GM21526 (cell line): ENCODE data around the gene CHERP.
A peak's percentile ranks its signal among the peaks of the same experiment; 100 is the strongest.
"Not testable (repeated sequence)": the region's sequence is repeated elsewhere in the genome, so short reads cannot be mapped to it uniquely, and the experiment has no call there.

Experiments
- ATAC-seq: cut with Tn5 transposase; IDR thresholded peaks from one replicate; pipeline ENCODE4 v1.9.1; 2021; ENCODE audit warnings: moderate library complexity; ENCODE audit not compliant: unreplicated experiment, low FRiP score

Gene CHERP

DNA sequence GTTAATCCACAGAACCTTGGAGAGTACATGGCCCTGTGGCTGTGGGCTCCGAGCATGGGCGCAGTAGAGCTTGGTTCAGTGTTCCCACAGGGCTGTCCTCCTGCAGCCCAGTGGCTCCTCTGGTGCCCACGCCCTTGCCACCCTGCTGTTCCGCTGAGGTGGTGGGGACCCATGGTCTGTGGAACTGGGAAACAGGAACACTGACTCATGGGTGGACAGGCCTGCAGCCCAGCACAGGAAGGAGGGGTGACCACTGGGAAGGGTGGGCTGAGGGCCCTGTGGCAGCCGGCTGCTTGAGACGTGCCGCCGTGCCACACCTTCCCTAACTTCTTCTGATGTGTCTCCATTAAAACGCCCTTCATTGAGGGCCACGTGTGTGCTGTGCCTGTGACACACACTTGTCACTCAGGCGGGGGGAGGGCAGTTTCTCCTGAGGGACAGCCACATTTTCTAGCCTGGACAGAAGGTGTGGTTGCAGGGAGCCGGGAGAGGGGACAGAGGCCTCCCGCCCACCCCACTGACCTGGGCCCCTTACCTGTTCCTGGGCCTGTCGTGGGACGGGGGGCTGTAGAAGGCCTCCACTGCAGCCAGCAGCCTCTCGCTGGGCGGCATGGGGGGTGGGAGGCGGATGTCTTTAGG lies 21.1 kb downstream of the CHERP start:
- ATAC-seq: no peak

DNA sequence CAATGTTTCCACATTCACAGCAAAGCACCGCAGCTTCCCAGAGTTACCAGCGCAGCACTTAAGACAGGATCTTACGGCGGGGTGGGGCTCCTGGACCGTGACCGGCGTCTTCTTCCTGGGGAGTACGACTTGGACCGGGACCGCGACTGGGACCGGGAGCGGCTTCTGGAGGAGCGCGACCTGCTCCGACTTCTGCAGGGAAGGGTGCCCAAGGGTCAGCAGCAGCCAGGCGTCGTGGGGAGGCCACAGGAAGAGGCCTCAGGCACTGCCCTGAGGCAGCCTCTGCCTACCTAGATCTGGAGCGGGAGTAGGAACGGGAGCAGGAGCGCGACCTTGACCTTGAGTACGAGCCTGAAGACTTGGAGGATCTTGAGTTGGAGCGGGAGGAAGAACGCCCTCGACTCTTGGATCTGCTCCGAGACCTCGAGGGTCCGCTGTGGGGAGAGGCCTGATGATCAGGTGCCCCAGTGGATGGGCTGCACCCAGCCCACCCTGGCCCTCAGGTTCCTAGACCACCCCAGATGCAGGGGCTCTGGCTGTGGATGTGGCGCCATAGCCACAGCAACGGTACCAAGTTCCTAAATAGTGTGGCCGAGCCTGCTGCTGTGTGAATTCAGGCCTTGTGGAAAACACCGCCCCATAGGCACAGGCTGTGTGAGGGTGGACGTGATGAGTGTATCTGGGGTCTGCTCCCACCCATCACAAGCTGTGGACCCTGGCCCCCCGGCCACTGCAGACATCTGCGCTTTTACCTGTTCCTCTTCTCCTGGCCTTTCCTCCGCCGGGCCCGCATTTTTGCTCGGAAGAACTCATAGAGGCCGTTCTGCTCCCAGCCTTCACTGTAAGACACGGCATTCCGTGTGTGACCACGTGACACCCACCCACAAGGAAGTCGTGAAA lies 21.9 kb downstream of the CHERP start:
- no peak for ATAC-seq

- no peak for ATAC-seq
Observed at GRCh38 chr19:16519230-16519687, 23.0 kb downstream of the CHERP start.

DNA sequence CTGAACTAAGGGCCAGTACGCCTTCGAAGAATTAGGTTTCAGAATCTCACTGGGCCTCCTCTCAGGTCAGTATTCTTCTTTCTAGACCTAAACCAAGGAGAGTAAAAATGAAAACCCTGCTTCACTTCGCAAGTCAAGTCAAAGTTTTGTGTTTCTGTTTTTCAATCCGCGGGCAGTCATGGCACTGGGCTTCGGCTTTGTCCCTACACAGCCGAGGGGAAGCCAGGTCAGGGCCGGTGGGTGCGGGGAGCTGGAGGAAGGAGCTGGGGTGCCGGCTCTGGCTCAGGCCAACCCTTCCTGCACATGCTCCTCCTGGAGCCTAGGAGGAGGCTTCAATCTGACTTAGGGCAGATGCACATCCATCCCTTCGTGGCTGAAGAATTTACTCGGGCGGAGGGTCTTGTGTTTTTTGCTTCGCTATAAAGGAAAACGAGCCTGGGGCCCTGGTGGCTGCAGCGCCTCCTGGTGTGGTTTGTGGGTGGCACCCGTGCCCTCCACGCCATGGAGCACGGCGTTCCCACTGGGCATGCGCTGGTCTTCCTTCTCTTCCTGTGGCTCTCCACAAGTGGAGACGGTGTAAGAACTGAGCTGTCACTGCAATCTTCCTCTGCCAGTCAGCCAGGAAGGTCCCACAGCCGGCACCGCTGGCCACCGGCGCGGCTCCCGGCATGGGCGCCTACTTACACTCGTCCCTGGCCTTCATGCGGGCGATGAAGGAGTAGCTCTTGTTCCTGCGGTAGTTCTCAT lies 23.6 kb downstream of the CHERP start:
- ATAC-seq: no peak

DNA sequence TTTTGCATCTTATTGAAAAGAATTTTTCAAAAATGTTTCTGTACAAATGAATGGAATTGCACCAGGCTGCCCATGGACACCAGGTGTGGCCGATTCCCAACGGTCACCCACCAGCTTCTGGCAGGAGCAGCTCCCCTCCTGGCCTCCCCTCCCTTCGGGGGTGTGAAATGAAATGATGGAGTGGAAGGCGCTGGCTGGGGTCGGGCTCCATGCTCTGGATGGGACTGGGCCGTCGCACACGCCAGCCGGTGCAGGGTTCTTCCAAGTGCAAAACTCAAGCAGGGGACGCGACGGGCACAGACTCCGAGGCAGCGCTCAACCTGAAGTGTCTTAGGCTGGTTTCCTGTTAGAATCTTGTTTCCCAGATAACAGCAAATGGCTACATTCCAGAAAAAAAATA lies 24.2 kb downstream of the CHERP start:
- ATAC-seq: no peak

GRCh38 chr19:16516923-16517610 lies 25.2 kb downstream of the CHERP start:
- ATAC-seq: no peak

DNA sequence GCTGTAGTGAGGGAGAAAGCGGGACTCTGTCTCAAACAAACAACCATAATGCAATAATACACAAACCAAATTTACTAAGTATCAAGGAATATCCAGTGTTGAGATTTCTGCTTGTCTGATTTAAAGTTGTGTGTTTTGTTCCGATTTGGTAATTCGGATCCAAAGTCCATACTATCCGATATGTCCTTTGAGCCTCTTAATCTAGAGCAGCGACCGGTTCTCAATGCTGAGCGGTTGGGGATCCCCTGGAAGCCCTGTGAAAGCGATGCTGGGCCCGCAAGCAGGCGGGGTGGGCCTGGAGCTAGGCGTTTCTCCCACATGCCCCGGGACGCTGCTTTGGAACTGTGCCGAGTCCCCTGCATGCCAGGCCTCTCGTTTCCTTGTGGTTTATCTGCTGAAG lies 25.9 kb downstream of the CHERP start:
- ATAC-seq: no peak

GRCh38 chr19:16514383-16515019 lies 27.7 kb downstream of the CHERP start:
- ATAC-seq: no peak

DNA sequence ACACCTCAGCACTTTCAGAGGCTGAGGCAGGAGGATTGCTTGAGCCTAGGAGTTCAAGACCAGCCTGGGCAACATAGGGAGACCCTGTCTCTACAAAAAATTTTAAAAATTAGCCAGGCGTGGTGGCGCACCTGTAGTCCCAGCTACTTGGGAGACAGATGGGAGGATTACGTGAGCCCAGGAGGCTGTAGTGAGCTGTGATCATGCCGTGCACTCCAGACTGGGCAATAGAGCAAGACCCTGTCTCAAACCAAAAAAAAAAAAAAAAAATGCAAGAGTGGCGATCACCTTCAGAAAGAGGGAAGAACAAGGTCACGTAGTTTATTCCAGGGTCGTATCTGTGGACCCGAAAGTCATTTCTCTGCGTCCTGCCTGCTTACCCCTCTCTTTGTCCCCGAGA lies 29.6 kb downstream of the CHERP start:
- ATAC-seq: not testable (repeated sequence)

DNA sequence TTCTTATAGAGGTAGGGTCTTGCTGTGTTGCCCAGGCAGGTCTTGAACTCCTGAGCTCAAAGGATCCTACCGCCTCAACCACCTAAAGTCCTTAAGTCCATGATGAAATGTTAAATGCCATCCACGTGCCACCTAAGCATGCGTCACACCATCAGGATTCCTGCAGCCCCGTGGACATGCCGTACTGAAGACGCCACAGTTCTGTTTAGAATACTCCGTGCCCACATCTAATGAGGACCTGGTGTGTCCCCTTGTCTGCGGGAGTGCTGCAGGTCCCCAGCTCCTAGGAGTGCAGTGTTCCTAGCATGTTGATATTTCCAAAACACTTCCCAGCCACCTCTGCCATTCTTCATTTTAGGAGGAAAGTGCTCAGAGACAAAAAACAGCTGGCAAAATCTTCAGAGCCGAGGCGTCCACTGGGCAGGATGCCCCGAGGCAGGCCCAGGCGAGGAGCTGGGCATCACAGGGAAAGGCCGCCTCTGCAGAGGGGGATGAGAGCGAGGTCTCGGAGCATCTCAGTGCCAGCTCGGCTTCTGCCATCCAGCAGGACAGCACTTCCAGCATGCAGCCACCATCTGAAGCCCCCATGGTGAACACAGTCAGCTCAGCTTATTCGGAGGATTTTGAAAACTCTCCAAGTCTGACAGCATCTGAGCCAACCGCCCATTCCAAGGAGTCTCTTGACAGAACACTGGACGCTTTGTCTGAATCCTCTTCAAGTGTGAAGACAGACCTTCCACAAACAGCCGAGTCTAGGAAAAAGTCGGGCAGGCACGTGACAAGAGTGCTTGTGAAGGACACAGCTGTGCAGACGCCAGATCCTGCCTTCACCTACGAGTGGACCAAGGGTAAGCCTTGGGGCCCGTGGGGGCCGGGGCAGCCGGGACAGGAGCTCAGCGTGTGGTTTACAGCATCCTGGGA lies 32.8 kb downstream of the CHERP start:
- ATAC-seq: no peak

DNA sequence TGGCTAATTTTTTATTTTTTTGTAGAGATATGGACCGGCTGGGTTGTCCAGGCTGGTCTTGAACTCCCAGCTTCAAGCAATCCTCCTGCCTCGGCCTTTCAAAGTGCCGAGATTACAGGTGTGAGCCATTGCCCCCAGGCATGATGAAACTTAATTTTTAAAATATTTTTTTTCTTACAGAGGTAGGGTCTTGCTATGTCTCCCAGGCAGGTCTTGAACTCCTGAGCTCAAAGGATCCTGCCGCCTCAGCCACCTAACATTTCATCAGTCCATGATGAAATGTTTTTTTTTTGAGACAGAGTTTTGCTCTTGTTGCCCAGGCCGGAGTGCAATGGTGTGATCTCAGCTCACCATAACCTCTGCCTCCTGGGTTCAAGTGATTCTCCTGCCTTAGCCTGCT lies 33.7 kb downstream of the CHERP start:
- ATAC-seq: no peak

DNA sequence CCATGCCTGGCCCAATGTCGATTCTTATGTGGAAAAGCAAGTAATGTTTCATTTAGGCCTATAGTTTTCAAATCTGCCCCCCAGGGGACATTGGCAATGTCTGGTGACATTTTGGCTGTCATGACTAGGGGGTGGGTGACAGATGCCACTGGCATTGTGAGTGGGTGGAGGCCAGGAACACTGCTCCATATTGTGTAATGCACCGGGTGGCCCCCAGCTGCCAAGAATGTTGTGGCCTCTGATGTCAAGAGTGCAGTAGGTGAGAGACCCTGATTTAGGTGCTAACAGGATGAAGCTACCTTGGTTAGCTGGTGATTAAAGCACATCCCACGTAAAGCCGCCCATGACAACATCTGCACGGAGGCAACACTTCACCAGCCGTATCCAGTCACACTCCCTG lies 35.3 kb downstream of the CHERP start:
- no peak for ATAC-seq

DNA sequence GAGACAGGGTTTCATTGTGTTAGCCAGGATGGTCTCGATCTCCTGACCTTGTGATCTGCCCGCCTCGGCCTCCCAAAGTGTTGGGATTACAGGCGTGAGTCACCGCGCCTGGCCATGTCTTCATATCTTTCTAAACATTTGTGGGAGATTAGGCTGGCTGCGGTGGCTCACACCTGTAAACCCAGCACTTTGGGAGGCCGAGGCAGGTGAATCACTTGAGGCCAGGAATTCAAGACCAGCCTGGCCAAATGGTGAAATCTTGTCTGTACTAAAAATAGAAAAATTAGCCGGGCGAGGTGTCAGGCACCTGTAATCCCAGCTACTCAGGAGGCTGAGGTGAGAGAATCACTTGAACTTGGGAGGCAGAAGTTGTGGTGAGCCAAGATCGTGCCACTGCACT lies 36.1 kb downstream of the CHERP start:
- ATAC-seq: not testable (repeated sequence)

- ATAC-seq: no peak
Observed at GRCh38 chr19:16504271-16504670, 38.0 kb downstream of the CHERP start.

DNA sequence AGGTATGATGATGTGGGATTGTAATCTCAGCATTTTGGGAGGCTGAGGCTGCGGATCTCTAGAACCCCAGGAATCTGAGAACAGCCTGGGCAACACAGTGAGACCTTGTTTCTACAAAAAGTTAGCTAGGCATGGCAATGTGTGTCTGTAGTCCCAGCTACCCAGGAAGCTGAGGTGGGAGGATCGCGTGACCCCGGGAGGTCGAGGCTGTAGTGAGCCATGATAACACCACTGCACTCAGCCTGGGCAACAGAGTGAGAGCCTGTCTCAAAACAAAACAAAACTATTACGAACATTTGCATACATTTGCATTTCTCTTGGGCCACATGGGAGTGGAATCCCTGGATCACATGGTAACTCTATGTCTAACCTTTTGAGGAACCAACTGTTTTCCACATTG lies 44.4 kb downstream of the CHERP start:
- no peak for ATAC-seq

GRCh38 chr19:16497042-16497441 lies 45.2 kb downstream of the CHERP start:
- no peak for ATAC-seq

DNA sequence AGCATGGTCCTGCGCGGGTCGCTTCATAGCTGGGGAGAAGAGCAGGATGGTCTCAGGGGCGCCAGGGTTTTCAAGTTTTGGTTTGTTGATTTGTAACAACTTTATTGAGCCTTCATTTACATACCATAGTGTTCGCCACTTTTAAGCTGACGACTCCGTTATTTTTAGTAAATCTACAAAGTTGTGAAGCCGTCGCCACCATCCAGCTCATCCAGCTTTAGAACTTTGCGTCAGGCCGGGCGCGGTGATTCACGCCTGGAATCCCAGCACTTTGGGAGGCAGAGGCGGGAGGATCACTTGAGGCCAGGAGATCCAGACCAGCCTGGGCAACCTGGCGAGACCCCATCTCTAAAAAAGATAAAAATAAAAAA lies 45.6 kb downstream of the CHERP start:
- no peak for ATAC-seq

GRCh38 chr19:16495982-16496612 lies 46.1 kb downstream of the CHERP start, which contains the start of the genes C19orf44 and CALR3:
Gene C19orf44, plus strand, starts transcription at chr19:16496394. Its CDS starts 4,399 bp downstream, at chr19:16500793.
Gene CALR3, minus strand, starts transcription at chr19:16496167. Its CDS starts 38 bp downstream, at chr19:16496129.
- ATAC-seq: peak; percentile 87
